Measurements from ENCODE around the gene LGALS9.

DNA sequence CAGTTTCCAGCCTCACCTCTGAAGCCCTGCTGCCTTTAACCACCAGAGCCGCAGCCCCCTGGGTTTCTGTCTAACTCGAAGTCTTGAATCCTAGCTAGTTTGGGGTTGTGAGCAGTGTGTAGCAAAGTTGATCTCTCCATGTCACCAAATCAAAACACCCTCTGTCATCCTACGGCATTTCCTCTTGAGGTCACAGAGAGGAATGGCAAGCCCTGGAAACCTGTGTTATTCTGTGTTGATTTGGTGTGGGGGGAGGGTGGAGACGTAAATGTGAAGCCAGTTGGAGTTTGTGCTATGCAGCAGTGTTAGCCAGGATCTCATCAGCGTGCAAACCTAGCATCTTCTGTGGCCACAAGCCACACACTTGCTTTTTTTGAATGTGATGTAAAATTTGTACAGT, 5.1 kb upstream of the LGALS9 start:
- TF ChIP-seq POLR2A (IDR thresholded peaks at IDR 0.05) (no peak), CTCF (IDR thresholded peaks at IDR 0.05) (no peak)

All from esophagus squamous epithelium (tissue), 4 donors.